Astrocyte (in vitro differentiated cells and primary cell): ENCODE data around the gene C4orf33.

Experiments used
- CTCF ChIP-seq: IDR thresholded peaks from 2 replicates; pipeline ENCODE4 v1.5.1; 2011; ENCODE audit warnings: low read depth, mild to moderate bottlenecking, inconsistent platforms, low read length, moderate library complexity; ENCODE audit not compliant: insufficient read depth
- EZH2 ChIP-seq: IDR thresholded peaks from 2 replicates; pipeline ENCODE4 v1.6.1; 2012; ENCODE audit warnings: mild to moderate bottlenecking, low read length, inconsistent platforms; ENCODE audit not compliant: insufficient read depth

- TF ChIP-seq CTCF (no peak), EZH2 (no peak)
Observed at GRCh38 chr4:129149906-129150305, 54.0 kb downstream of the C4orf33 start.
